HG03280 (cell line): ENCODE measurements around the gene GPR78.
"Not testable (repeated sequence)": the region's sequence is repeated elsewhere in the genome, so short reads cannot be mapped to it uniquely, and the experiment has no call there.

Experiments
- ATAC-seq: cut with Tn5 transposase; IDR thresholded peaks from one replicate; pipeline ENCODE4 v1.9.1; 2021; ENCODE audit warnings: mild to moderate bottlenecking, moderate library complexity; ENCODE audit not compliant: unreplicated experiment

Gene GPR78

DNA sequence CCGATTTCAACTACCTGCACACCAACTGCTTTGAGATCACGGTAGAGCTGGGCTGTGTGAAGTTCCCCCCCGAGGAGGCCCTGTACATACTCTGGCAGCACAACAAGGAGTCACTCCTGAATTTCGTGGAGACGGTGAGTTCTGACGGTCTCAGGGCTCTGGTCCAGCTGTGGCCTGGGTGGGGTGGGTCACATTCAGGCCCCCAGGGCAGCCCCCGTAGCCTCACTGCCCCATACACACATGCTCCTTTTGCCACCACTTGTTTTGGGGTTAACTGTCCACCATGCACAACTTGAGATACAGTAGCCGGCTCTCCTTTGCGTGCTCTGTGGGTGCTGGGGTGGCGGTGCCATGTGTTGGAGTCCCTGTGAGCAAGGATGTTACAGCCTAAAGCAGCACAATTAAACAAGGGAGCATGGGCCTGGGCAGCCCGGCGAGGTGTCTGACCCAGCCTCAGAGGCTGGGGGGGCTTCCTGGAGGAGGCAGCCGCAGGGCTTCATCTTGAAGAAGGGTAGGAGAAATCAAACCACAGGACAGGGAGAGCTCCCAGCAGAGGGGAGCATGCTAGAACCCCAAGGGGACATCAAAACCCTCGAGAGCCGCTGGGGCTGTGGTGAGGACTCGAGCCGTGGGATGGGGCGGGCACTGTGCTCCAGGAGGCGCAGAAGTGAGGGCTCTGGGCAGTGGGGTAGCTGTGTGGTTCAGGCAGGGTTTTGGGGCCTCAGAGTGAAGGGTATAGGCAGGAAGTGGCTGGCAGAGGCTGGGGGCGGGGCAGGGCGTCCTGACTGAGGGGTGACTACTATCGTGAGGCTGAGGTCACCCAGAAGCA lies 34.4 kb downstream of the GPR78 start:
- no peak for ATAC-seq

DNA sequence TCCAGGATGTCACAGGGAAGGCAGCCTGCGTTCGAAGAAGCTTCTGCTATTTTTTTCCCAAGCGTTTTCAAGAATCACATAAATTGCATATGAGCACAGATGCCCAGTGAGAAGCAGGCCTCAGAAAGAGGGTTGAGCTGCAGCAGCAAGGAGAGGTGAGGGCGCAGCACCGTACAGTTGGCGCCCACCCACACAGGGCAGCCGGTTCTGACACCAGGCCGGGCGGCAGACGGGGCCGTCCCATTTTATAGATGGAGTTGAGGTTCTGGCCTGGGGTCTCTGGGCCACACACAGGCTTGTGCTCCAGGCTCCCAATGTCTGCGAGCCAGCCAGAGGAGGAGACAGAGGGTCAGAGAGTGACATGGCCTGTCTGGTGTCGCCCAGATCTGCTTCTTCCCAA lies 35.2 kb downstream of the GPR78 start:
- ATAC-seq = no peak

DNA sequence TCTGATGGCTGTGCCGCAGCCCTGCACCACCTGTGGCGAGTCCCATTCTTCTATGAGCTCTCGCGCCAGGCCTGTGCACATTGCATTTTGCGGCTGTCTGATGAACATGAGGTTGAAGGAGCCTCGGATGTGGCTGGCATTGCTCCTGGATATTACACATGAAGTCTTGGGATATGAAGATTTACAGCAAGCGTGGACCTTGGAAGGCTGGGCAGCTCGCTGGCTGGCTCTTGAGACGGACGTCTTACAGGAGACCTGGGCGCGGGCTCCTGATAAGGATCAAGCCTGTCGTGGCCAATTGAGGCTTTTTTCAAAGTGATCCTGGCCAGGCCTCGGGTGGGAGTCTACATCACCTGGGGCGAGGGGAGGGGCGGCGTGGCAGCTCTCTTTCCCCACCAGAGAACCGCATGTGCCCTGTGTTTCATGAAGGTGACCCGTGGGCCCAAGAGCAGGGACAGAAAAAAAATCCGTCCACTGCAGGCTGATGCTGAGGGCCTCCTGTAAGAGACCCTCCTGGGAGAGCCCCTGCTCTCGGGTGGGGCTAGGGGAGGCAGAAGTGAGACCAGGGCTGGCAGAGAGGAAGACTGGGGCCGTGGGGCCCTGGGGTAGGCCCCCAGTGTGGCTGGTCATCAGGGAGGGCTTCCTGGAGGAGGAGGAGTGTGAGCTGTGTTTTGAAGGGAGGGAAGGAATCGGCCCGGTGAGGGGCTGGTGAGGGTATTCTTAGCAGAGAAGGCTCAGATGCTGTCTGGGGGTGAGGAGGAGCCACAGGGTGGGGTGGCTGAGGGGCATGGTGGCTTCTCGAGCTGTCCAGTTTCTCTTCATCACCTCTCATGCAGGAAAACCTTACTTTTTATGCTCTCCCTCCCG lies 36.0 kb downstream of the GPR78 start:
- no peak for ATAC-seq

DNA sequence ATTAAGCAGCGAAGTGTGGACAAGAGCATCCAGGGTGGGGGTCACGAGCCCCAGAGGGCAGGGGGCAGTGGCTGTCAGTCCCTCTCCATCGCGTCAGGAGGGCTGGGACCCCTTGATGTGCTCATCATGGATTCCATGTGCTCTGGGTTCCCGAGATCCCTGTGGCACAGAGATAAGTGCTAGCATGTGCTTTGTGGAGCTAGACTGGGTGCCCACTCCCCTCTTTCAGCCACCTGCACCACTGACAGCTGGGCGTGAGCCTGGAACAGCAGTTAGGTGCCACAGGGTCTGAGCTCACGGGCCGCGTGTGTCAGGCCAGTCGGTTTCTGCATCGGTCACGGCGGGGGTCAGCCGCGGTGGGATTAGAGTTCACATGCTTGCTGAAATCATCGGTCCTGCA lies 36.6 kb downstream of the GPR78 start:
- no peak for ATAC-seq

DNA sequence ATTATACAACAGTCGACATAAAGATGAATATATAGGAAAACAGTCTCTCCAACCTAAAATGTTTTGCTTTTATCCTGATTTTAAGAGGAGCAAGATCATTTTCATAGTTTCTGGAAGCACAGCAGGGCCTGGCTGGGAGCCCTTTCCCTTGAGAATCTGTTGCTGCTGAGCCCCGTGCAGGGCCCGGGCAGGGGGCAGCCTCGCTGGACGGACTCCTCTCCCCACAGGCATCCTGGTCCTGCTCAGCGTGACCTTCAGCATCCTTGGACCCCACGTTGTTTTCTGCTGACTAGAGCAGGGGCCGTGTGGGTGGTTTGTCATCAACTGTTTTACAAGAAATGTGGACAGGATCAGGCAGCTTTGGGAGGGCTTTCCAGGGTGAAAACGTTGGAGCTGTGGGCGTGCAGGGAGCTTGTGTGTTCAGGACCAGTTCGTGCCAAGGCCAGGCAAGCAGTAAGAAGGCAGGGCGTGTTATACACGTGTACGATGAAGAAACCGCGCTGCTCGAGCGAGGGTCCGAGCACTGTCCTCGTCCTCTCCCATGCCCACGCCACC lies 37.4 kb downstream of the GPR78 start:
- ATAC-seq = no peak

DNA sequence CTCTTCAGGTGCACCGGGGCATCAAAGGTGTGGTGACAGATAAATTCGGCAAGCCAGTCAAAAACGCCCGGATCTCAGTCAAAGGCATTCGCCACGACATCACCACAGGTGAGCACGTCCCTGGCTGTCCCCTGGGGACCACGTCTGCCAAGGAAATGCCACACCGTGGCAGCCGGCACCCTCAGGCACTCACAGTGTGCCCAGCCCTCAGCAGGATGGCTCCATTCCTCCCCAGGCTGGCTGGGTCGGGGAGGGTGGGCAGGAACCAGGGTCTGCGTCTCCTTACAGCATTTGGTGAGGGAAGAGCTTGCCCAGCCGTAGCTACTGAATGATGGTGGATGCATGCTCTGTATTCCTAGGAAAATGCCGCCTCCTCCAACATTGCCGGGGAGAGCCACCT lies 38.2 kb downstream of the GPR78 start:
- ATAC-seq = no peak

DNA sequence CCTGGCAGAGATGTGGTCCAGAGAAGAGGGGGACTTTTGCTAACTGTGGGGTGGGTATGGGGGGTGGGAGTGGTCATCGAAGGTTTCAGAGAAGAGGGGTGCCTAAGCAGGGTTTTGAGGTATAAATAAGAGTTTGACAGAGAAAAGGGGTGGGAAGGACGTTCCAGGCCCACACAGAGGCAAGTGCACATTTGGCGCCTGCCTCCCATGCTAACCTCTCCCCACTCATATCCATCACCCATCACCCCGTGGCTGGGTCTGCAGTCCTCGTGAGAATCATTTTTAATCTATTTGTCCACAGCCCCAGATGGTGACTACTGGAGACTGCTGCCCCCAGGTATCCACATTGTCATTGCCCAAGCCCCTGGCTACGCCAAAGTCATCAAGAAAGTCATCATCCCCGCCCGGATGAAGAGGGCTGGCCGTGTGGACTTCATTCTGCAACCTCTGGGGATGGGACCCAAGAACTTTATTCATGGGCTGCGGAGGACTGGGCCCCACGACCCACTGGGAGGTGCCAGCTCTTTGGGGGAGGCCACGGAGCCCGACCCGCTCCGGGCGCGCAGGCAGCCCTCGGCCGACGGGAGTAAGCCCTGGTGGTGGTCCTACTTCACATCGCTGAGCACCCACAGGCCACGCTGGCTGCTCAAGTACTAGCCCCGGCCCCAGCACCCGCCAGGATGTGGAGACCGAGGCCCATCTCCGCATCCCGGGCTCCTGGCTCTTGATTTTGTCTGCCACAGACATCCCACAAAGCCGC lies 38.9 kb downstream of the GPR78 start:
- ATAC-seq = no peak

DNA sequence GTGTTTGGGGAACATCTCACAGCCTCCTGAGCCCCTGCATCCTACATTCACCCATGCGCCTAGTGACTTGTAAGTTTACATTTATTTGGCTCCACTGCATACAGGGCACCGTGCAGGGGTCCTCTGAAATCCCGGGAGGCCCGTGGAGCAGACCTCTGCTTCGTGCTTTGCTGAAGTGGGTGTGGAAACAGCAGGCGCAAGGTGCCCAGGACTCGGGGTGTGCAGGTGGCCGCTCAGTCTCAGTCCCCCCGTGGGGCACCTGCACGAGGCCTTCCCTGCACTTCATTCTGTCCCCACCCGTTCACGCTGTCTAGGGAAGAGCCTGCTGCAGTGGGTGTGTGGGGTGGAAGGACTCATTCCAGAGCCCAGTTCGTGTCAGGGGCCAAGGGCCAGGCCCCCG lies 40.9 kb downstream of the GPR78 start:
- ATAC-seq = not testable (repeated sequence)

DNA sequence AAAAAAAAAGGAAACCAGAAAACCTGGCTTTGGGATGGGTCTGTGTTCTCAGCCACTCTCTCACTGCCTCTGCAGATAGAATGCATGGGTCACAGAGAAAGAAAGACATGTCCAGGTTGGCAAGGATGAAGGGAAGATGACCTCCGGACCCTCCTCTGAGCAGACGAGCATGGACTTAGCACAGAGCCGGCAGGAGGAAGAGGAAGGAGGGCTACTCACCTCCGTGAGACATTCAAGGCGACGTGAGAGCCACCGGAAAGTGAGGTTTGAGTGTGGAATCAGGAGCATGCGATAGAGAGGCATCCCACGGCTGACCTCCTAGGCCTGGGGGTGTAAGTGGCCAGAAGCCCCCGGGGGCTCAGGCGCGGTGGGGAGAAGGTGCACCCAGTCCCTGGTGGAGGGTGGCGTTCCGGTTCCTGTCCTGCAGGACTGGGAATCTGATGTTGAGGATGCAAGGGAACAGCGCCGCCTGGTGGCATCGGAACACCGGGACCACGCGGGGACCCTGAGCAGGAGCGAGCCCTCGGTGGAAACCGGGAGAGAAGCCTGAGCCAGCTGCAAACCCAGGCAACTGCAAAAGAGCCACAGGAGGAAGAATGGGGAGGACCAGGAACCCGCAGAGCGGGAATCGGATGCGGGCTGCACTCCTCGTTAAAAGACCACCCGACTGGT lies 44.5 kb downstream of the GPR78 start:
- ATAC-seq = not testable (repeated sequence)

DNA sequence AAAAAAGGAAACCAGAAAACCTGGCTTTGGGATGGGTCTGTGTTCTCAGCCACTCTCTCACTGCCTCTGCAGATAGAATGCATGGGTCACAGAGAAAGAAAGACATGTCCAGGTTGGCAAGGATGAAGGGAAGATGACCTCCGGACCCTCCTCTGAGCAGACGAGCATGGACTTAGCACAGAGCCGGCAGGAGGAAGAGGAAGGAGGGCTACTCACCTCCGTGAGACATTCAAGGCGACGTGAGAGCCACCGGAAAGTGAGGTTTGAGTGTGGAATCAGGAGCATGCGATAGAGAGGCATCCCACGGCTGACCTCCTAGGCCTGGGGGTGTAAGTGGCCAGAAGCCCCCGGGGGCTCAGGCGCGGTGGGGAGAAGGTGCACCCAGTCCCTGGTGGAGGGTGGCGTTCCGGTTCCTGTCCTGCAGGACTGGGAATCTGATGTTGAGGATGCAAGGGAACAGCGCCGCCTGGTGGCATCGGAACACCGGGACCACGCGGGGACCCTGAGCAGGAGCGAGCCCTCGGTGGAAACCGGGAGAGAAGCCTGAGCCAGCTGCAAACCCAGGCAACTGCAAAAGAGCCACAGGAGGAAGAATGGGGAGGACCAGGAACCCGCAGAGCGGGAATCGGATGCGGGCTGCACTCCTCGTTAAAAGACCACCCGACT lies 50.2 kb downstream of the GPR78 start:
- ATAC-seq = not testable (repeated sequence)

DNA sequence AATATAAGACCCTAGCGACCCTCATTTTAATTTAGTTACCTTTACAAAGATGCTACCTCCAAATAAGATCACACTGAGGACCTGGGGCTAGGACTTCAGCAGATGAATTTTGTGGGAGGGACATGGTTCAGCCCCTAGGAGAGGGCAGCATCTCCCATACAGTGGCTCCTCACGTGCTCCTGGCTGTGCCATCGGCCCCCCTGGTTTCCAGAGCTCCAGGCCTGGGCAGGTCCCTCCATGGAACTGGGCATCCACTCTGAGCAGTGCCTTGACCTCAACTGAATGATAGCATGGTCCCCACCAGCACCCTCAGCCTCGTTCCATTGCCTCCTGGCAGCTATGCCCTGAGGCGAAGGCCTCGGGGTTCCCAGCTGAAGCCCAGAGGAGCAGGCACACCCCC lies 51.7 kb downstream of the GPR78 start:
- ATAC-seq = not testable (repeated sequence)

DNA sequence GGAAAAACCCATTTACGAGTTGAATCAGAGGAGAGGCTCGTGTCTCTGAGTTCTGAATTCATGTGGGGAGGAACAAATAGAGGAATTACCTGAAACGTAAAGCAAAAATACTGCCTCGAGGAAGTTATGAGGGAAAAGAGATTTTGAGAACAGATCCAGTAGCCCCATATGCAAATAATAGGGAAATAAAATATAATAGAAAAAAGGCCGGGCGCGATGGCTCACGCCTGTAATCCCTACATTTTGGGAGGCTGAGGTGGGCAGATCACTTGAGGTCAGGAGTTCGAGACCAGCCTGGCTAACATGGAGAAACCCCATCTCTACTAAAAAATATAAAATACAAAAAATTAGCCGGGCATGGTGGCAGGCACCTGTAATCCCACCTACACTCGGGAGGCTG lies 54.6 kb downstream of the GPR78 start:
- not testable (repeated sequence) for ATAC-seq

DNA sequence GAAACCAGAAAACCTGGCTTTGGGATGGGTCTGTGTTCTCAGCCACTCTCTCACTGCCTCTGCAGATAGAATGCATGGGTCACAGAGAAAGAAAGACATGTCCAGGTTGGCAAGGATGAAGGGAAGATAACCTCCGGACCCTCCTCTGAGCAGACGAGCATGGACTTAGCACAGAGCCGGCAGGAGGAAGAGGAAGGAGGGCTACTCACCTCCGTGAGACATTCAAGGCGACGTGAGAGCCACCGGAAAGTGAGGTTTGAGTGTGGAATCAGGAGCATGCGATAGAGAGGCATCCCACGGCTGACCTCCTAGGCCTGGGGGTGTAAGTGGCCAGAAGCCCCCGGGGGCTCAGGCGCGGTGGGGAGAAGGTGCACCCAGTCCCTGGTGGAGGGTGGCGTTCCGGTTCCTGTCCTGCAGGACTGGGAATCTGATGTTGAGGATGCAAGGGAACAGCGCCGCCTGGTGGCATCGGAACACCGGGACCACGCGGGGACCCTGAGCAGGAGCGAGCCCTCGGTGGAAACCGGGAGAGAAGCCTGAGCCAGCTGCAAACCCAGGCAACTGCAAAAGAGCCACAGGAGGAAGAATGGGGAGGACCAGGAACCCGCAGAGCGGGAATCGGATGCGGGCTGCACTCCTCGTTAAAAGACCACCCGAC lies 55.8 kb downstream of the GPR78 start:
- ATAC-seq = not testable (repeated sequence)
